HG02970 (cell line): ENCODE results near the gene HNRNPU.
A peak's percentile ranks its signal among the peaks of the same experiment; 100 is the strongest.
"Not testable (repeated sequence)": the region's sequence is repeated elsewhere in the genome, so short reads cannot be mapped to it uniquely, and the experiment has no call there.

ENCODE experiments used
- ATAC-seq: cut with Tn5 transposase; IDR thresholded peaks from one replicate; pipeline ENCODE4 v1.9.1; 2021; ENCODE audit warnings: mild to moderate bottlenecking, moderate library complexity, moderate number of reproducible peaks; ENCODE audit not compliant: unreplicated experiment, low FRiP score

Gene HNRNPU

DNA sequence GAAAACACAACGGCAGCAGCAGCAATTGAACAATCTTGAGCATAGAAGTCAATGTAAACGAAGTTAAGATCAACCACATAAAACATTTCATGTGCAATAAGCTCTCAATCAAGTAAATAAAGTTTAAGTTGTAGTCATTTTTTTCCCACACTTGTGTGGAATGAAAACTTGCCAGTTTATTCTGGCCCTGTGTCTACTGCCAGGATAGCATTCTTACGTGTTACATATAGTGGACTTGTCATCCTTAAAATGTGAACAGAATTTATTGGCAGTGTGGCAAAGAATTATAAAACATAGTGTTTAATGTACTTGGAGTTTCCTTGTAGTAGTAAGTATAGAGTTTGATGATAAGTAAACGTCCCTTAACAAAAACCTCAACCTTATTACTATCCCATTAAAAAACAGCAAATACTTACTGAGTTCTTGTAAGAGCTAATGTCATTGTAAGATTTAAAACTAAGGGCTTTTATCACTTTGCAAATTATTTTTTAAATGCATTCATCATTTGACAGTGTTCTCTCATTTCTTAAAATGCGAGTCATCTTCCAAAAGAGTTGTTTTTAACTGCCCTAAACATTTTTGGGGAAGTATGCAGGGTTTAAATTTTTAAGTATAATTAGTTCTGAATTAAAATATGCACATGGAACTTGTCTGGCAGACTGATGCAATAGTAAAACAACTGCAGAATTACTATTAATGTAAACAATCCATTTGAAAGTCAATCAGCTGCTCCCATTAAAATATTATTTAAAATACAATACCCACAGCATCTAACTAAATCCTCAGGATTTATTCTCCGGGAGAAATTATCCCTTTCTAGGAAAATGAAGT, 21.0 kb downstream of the HNRNPU start:
- no peak for ATAC-seq

DNA sequence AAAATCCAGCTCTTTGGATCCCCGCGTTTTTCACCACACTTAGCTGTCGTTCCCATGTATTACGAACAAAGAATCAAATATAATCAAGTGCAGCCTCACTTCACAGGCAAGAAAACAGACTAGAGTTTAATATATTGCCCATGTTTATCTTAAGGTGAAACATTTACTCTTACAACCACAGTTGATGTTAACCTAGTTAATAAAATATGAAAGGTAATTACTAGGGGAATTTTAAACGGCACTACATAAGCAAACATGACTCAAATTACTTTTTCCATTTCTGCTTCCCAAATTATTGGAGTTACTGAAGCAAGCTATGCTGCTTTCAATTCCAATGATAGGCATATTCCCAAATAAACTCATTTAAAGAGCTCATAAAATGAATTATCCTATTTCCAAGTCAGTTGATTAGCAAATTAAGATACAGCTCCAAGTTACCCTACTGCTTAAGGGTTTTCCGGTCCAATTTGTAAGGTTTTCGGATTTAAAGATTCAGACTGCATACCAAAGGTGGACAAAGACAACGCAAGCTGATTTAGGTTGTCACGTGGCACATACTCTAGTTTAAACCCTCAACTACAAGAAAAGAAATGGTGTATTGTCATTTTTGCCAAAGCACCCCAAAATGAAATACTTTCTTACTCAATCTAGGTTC, 22.9 kb downstream of the HNRNPU start:
- ATAC-seq, result no peak

DNA sequence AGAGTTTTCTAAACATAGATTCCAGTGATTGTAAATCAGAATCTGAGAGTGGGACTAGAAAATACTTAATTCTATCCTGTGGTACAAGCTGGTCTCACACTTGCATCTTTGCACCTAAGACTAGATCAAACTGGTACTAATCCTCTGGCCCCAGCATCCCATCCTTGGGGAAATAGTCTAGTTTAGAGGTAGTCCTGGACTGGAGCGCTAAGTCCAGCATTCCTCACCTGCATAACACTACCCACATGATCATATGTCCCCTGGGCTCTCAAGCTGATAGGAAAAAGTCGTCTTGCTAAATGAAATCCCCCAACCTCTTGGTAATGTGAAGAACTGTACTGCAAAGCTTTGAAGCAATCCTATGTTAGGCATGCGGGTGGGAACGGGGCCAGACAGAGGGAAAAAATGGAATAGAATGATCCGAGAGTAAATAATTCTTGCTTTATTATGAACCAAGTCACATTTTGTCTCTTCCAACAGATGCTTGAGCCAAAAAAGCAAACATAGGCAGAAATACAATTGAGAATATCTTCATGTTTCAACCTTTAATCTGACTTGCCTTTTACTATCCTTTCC, 24.0 kb downstream of the HNRNPU start:
- no peak for ATAC-seq

DNA sequence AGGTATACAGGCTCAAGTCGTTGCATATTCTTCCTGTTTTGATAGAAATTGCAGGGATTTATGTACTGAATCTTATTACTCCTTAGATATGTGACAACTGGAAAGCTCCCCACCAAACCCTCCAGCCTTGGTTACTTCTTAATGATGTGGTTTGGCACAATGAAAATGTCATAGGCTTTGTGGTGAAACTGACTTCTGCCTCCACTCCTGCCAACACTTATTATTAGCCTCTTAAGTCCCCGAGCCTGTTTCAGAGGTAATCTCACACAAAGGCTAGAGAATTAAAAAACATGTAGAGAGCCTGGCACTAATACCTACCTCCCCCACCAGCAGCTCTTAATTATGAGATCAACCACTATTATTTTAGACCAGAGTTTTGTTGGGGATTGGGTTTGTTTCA, 24.7 kb downstream of the HNRNPU start:
- no peak for ATAC-seq

GRCh38 chr1:244837597-244838258, 26.6 kb downstream of the HNRNPU start:
- ATAC-seq, result no peak

DNA sequence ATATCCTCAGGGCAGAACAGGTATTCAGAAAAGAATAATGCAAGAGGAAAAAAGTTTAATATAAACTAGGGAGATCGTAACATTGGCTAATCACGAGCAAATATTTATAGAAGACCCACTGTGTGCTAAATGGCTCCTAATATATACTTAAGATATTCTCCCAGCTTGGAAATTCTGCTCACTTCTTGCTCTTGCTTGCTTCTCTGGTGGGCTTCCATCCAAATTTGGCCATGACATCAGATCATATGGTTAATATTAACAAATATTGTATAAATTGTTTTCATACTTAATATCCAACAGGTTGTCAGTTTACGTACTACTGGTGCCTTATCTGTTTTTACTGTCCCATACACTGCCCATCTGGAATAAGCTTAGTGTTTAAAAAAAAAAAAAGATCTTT, 27.8 kb downstream of the HNRNPU start:
- ATAC-seq, result no peak

GRCh38 chr1:244836135-244836521, 28.2 kb downstream of the HNRNPU start:
- ATAC-seq, result no peak

DNA sequence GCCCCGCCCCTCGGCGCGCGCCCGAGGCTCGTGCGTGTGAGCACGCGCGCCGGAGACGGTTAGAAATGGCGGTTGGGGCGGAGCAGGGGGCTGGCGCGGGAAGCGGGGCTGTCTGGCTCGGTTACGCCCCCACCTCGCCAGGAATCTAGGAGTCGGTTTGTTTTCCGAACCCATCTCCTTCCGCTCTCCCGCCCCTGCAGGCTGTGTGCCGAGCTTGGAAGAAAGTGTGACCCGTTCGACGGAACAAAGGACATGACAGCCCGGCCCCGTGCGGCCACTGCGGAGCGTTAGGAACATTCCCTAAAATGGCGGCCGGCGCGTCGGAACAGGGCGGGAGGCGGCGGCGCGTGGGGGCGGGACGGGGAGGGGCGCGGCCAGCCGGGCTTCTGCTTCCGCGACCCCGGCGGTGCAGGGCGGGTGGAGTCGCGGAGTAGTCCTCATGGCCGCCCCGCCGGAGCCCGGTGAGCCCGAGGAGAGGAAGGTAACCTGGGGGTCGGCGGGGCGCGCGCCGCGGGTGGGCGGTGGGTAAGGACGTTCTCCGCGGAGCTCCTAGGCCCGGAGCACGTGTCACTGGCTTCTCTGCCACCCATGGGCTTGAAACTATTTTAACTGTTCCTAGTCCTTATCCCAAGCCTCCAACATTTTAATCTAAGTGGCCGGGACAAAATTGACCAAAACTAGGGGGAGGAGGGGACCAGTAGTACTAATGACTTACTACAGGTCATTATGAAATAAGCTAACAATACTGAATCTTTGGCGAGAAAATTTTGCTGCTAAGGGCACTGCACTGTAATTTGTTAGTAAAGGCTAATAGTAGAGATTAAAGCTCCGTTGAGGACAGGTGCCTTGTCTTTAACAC, 28.8 kb downstream of the HNRNPU start, which contains the start of gene COX20:
Gene COX20, plus strand, starts transcription at position 383 of the 859 bp plus-strand sequence. Its CDS starts 57 bp downstream, at position 440.
- peak; percentile 69 for ATAC-seq

GRCh38 chr1:244834543-244835275, 29.6 kb downstream of the HNRNPU start:
- ATAC-seq, result peak; percentile 66

DNA sequence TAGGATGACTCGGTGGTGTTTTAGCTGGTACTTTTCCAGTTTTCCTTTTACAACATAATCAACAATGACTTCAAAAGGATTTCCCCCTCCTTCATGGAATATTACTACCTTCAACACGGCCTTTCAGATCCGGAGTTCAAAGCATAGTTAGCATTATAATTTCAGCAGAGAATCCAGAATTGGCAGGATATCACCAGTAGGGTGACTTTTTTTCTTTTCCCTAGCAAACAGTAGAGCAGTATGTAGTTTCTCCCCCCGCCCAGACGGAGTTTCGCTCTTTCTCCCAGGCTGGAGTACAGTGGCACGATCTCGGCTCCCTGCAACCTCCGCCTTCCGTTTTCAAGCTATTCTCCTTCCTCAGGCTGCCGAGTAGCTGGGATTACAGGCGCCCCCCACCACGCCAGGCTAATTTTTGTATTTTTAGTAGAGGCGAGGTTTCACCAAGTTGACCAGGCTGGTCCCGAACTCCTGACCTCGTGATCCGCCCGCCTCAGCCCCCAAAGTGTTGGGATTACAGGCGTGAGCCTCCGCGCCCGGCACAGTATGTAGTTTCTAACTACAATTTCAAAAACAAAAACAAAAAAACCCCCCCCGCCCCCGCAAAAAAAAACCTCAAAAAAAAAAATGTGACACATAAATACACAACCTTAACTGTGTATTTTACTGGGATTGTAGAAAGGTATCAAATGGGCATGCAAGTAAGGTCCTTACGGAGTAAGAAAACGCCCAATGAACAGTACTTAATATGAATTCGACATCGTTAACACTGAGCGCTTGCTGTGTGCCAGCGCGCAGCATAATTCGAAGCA, 30.4 kb downstream of the HNRNPU start:
- no peak for ATAC-seq

DNA sequence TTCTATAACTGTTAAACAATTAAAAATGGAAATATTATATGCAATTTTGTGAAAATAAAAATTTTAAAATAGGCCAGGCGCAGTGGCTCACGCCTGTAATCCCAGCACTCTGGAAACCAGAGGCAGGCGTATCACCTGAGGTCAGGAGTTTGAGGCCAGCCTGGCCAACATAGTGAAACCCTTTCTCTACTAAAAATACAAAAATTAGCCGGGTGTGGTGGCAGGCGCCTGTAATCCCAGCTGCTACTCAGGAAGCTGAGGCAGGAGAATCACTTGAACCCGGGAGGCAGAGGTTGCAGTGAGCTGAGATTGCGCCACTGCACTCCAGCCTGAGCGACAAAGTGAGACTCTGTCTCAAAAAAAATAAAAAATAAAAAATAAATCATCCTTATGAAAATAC, 31.1 kb downstream of the HNRNPU start:
- not testable (repeated sequence) for ATAC-seq

DNA sequence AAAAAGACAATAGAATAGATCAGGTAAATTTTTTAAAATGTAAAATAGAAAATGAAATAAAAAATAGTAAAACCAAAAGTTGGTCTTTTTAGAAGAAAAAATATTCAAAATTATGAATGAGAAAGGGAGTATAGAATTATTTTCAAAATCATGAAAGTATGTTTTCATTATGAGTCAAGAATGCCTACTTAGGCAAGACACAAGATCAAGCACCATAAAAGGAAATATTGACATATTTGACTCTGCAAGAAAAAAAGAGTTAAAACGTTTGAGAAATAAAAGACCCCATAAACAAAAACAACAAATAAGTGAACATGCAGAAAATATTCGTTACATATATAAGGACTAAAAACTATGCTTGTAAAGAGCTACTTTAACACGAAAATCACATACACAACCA, 33.7 kb downstream of the HNRNPU start:
- no peak for ATAC-seq

DNA sequence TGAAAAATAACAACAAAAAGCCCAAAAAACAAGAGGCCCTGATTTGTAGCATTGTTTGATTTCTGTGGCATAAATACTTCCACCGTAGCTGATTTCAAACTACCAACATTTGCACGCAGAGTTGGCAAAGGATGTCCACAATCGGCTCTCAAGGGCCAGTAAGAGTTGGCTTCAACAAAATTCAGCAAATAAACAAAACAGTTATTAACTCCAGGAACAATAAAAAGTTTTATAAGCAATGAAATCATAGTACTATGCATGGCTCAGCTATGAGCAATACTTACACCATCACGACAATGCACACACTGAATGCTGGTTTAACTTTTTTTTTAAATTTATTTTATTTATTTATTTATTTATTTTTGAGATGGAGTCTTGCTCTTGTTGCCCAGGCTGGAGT, 37.6 kb downstream of the HNRNPU start:
- ATAC-seq, result no peak

- ATAC-seq, result no peak
Observed at GRCh38 chr1:244822878-244823277, 41.5 kb downstream of the HNRNPU start.

GRCh38 chr1:244821134-244821533, 43.2 kb downstream of the HNRNPU start:
- no peak for ATAC-seq

- no peak for ATAC-seq
Observed at GRCh38 chr1:244820131-244820530, 44.2 kb downstream of the HNRNPU start.

DNA sequence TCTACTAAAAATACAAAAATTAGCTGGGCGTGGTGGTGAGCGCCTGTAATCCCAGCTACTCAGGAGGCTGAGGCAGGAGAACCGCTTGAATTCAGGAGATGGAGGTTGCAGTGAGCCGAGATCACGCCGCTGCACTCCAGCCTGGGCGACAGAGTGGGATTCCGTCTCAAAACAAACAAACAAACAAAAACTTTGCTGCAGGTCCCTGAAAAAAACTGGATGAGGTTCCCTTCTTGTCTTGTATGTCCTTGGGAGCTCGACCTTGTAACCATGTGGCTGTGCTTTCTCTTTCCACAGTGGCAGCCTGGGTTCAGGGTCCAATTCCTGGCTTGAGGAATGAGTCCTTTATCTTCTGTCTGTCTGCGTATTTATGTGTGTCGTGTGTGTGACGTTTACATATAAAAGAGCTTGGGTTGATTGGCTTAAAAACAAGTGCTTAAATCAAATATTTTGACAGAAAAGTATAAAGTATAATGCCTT, 46.9 kb downstream of the HNRNPU start:
- no peak for ATAC-seq

- ATAC-seq, result no peak
Observed at GRCh38 chr1:244815600-244816099, 48.7 kb downstream of the HNRNPU start.
